Calu3 (cell line): Measurements from ENCODE around the gene NES. TPM values are rescaled to one million over a fixed set of nuclear protein-coding genes. Genes with fewer than 3 reads are reported as not detected.

ENCODE experiments used
- BruUV-seq: library from RNA; stranded (reverse); fragments of 400-500 nt; replicated peaks from 2 replicates; lab custom pipeline; 2021; lab: Mats Ljungman, UMichigan
- CTCF ChIA-PET: fragments of 300-600 bp; sonication (Branson Sonifier 250); formaldehyde crosslinking; loops from one replicate; lab custom pipeline; 2022; ENCODE audit warnings: antibody characterized with exemption; lab: Charles Lee
- DNase-seq: peaks from one replicate; pipeline ENCODE4 v3.0.0; 2022
- H3K27ac Mint-ChIP-seq: one replicate; pipeline ENCODE4 v1.8.0; 2022; ENCODE audit warnings: mixed read lengths; ENCODE audit not compliant: unreplicated experiment
- H3K27me3 Mint-ChIP-seq: one replicate; pipeline ENCODE4 v1.8.0; 2022; ENCODE audit warnings: mixed read lengths; ENCODE audit not compliant: unreplicated experiment
- H3K36me3 Mint-ChIP-seq: one replicate; pipeline ENCODE4 v1.8.0; 2022; ENCODE audit warnings: mild to moderate bottlenecking, moderate library complexity, mixed read lengths; ENCODE audit not compliant: insufficient read depth, unreplicated experiment
- H3K4me1 Mint-ChIP-seq: one replicate; pipeline ENCODE4 v1.8.0; 2022; ENCODE audit warnings: mild to moderate bottlenecking, low read depth, mixed read lengths; ENCODE audit not compliant: unreplicated experiment
- H3K4me3 Mint-ChIP-seq: one replicate; pipeline ENCODE4 v1.8.0; 2022; ENCODE audit warnings: mild to moderate bottlenecking, low read depth, moderate library complexity, mixed read lengths; ENCODE audit not compliant: unreplicated experiment
- H3K9me3 Mint-ChIP-seq: one replicate; pipeline ENCODE4 v1.8.0; 2022; ENCODE audit warnings: low read depth, mixed read lengths; ENCODE audit not compliant: unreplicated experiment
- intact Hi-C: fragments of 100-400 bp; cut with micrococcal nuclease; formaldehyde crosslinking; loops from one replicate; pipeline ENCODE4 v1.10.0; 2022; ENCODE audit not compliant: unreplicated experiment
- total RNA-seq: library from RNA; stranded (reverse); gene quantifications from 2 replicates; pipeline ENCODE4 v1.2.3, GENCODE V29; 2022
- TF ChIP-seq, protein P1 (sequence below): fragments of 200-600 bp; IDR thresholded peaks from one replicate; pipeline ENCODE4 v1.8.0; 2022; ENCODE audit warnings: antibody characterized with exemption; ENCODE audit not compliant: unreplicated experiment

NES gene
- total RNA-seq, 1 experiment from 2014 or later, result 7.4 TPM

DNA sequence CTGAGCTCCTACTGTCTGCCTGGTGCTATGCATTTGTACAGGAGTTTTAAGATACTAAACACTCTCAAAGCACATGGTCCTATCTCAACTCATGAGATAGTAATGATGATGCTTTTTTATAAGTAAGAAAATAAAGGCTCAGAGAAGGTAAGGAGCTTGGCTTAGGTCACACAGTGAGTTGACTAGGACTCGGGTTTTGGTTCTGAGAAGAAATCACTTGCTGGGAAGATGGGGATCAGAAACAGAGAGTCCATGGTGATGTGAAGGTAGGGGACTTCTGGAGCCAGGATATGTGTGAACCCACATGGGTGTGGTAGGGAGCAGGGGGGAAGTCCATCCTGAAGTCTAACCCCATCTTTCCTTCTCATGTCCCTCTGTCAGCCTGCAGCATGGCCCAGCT is 31.5 kb downstream of the NES start:
- TF ChIP-seq, protein P1, sequence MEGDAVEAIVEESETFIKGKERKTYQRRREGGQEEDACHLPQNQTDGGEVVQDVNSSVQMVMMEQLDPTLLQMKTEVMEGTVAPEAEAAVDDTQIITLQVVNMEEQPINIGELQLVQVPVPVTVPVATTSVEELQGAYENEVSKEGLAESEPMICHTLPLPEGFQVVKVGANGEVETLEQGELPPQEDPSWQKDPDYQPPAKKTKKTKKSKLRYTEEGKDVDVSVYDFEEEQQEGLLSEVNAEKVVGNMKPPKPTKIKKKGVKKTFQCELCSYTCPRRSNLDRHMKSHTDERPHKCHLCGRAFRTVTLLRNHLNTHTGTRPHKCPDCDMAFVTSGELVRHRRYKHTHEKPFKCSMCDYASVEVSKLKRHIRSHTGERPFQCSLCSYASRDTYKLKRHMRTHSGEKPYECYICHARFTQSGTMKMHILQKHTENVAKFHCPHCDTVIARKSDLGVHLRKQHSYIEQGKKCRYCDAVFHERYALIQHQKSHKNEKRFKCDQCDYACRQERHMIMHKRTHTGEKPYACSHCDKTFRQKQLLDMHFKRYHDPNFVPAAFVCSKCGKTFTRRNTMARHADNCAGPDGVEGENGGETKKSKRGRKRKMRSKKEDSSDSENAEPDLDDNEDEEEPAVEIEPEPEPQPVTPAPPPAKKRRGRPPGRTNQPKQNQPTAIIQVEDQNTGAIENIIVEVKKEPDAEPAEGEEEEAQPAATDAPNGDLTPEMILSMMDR, result no peak
- no TSS peak for BruUV-seq
- Mint-ChIP-seq H3K9me3 (no peaks in the 10 kb centered on the region), H3K4me3 (no peak overlapping the region), H3K27ac (peak overlapping the region; percentile 11), H3K36me3 (peaks cover 69% of the 10 kb centered on the region), H3K4me1 (no peaks in the 10 kb centered on the region), H3K27me3 (no peaks in the 10 kb centered on the region)
- CTCF ChIA-PET, result interaction anchor here (0.6 kb wide), 1 partner anchor 23 kb away, joined by 3 read pairs; no protein-coding TSS in a partner anchor
- DNase-seq, result no peak
- intact Hi-C loops, result no loop called here

DNA sequence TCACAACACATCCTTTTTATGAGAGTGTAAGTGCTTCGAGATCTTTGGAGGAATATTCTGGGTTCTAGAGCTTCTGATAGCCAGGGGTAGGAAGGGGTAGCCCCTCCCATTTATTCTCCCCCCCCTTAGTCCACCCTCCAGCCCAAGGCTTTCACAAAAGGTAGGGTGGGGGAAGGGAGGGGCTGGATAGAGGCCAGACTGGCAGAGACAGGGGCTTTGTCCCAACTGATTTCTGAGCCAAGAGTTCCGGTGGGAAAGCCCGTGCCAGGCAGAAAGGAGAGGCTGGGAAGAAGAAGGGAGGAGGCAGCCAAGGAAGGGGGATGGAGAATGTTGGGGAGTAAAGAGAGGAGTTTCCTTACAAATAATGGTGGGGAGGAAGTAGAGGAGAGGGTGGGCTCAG is 32.2 kb downstream of the NES start:
- intact Hi-C loops, result no loop called here
- Mint-ChIP-seq H3K27ac (no peak overlapping the region), H3K4me1 (no peaks in the 10 kb centered on the region), H3K4me3 (no peak overlapping the region), H3K9me3 (no peaks in the 10 kb centered on the region), H3K36me3 (peaks cover 75% of the 10 kb centered on the region), H3K27me3 (no peaks in the 10 kb centered on the region)
- DNase-seq, result no peak
- TF ChIP-seq, protein P1, result no peak
- no TSS peak for BruUV-seq
- CTCF ChIA-PET, result no interaction called here

DNA sequence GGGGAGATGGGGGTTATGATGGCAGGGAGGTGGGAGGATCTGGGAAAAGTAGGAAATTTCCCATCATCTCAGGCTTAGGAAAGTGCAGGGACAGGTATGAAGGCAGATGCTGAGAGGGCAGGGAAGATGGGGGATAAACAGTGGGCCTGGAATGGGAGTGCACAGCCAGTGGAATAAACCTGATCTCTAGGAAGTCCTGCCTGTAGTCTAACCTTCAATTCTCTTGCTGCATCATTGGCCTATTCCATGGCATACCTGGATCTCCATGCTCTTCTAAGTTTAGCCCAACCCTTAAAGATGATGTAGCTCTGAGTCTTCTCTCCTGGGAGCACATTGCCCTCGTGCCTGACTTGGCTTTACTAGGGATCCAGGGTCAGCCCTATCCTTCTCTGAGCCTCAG is 32.6 kb downstream of the NES start:
- TF ChIP-seq, protein P1, result no peak
- no peak for DNase-seq
- BruUV-seq, result no TSS peak
- Mint-ChIP-seq H3K36me3 (peaks cover 76% of the 10 kb centered on the region), H3K27me3 (no peaks in the 10 kb centered on the region), H3K4me3 (no peak overlapping the region), H3K27ac (no peak overlapping the region), H3K4me1 (no peaks in the 10 kb centered on the region), H3K9me3 (no peaks in the 10 kb centered on the region)
- intact Hi-C loops, result no loop called here
- CTCF ChIA-PET, result no interaction called here

DNA sequence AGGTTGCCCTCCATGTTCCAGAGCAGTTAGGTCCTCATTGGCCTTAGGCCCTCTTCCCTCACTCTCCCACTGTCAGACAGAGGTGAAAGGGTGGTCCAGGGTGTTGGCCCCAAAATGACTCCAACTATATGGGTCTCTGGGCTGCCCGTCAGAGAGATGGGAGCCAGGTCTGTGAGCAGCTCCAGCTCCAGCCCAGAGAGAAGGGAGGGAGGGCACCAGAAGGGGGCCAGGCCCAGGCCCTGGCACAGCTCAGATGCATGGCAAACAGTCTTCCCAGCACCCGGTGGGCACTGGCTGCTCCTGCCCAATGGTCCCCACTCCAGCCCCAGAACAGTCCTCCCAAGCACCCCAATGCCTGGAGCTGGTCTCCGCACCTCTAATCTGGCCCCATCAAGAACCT is 33.1 kb downstream of the NES start:
- CTCF ChIA-PET, result interaction anchor here (0.6 kb wide), 1 partner anchor 84 kb away, joined by 6 read pairs; the partner anchor contains the start of gene METTL25B
- TF ChIP-seq, protein P1, result no peak
- no peak overlapping the region for H3K4me3 Mint-ChIP-seq
- H3K36me3 Mint-ChIP-seq, result peaks cover 79% of the 10 kb centered on the region
- H3K27me3 Mint-ChIP-seq, result no peaks in the 10 kb centered on the region
- H3K9me3 Mint-ChIP-seq, result no peaks in the 10 kb centered on the region
- H3K4me1 Mint-ChIP-seq, result no peaks in the 10 kb centered on the region
- no peak for DNase-seq
- BruUV-seq, result no TSS peak
- intact Hi-C loops, result no loop called here
- no peak overlapping the region for H3K27ac Mint-ChIP-seq
